ENCODE results near the gene PLD1. TPM values are rescaled to one million over a fixed set of nuclear protein-coding genes. Genes with fewer than 3 reads are reported as not detected.

PLD1 gene
- total and polyA plus RNA-seq, 2 donors: 5.0 to 6.4 TPM

Other genes with a start within 250 kb of the PLD1 start
- not detected for gene TMEM212, start 32.9 kb upstream of the PLD1 start, total RNA-seq
- not detected for gene TMEM212, start 32.9 kb upstream of the PLD1 start, polyA plus RNA-seq
- gene FNDC3B, start 229.1 kb upstream of the PLD1 start, total RNA-seq: 11.9 TPM
- 11.0 TPM for gene FNDC3B, start 229.1 kb upstream of the PLD1 start, polyA plus RNA-seq